Nephron progenitor cell (in vitro differentiated cells): ENCODE data around the gene WIPI1.
A peak's percentile ranks its signal among the peaks of the same experiment; 100 is the strongest.

ENCODE experiments used
- DNase-seq: peaks from one replicate; pipeline ENCODE4 v3.0.0; 2021
- H3K27ac Mint-ChIP-seq: 2 replicates; pipeline ENCODE4 v1.8.0; 2021; ENCODE audit warnings: mild to moderate bottlenecking, moderate library complexity, mixed read lengths
- H3K27me3 Mint-ChIP-seq: 2 replicates; pipeline ENCODE4 v1.8.0; 2021; ENCODE audit warnings: mild to moderate bottlenecking, low read depth, mixed read lengths; ENCODE audit not compliant: poor library complexity
- H3K36me3 Mint-ChIP-seq: 2 replicates; pipeline ENCODE4 v1.8.0; 2021; ENCODE audit warnings: low read depth, mixed read lengths
- H3K4me1 Mint-ChIP-seq: 2 replicates; pipeline ENCODE4 v1.8.0; 2021; ENCODE audit warnings: mixed read lengths
- H3K4me3 Mint-ChIP-seq: 2 replicates; pipeline ENCODE4 v1.8.0; 2021; ENCODE audit warnings: mild to moderate bottlenecking, moderate library complexity, mixed read lengths
- H3K9me3 Mint-ChIP-seq: 2 replicates; pipeline ENCODE4 v1.8.0; 2021; ENCODE audit warnings: mild to moderate bottlenecking, moderate library complexity, mixed read lengths
- TF ChIP-seq, protein P1 (sequence below): fragments of 200-600 bp; sonication (generic); IDR thresholded peaks from 2 replicates; pipeline ENCODE4 v1.5.0; 2021; ENCODE audit warnings: antibody characterized with exemption

The WIPI1 gene

DNA sequence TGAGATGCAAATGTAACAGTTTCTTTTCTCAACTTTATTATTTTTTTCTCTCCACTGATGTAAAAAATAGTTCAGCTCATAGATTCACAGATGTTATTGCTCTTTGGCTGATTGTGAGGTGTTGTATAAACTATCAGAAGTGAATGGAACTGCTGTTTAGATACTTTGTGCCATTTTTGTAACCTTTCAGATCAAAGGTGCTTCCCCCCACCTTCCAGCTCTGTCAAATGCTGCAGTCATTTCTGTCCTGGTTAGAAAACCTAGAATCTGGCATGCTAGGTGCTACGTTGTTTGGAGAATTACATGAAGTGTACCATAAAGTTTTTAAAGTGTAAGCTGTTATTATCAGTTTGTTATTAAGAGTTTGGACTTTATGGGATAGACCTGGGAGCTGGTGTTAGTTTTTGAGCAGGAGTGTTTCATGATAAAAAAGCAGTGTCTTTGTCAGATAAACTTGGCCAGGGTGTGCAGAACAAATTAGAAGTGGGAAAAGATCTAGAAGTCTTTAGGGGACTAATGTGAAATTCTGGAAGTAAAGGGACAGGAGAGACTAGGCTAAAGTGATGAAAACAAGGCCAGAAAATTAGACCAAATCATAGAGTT lies 1.8 kb upstream of the WIPI1 start:
- DNase-seq, result no peak
- Mint-ChIP-seq H3K4me1 (peaks cover 58% of the 10 kb centered on the region), H3K27me3 (peaks cover 29% of the 10 kb centered on the region), H3K9me3 (no peaks in the 10 kb centered on the region), H3K27ac (no peak overlapping the region), H3K36me3 (no peaks in the 10 kb centered on the region), H3K4me3 (peak overlapping the region; percentile 0)
- TF ChIP-seq, protein P1, sequence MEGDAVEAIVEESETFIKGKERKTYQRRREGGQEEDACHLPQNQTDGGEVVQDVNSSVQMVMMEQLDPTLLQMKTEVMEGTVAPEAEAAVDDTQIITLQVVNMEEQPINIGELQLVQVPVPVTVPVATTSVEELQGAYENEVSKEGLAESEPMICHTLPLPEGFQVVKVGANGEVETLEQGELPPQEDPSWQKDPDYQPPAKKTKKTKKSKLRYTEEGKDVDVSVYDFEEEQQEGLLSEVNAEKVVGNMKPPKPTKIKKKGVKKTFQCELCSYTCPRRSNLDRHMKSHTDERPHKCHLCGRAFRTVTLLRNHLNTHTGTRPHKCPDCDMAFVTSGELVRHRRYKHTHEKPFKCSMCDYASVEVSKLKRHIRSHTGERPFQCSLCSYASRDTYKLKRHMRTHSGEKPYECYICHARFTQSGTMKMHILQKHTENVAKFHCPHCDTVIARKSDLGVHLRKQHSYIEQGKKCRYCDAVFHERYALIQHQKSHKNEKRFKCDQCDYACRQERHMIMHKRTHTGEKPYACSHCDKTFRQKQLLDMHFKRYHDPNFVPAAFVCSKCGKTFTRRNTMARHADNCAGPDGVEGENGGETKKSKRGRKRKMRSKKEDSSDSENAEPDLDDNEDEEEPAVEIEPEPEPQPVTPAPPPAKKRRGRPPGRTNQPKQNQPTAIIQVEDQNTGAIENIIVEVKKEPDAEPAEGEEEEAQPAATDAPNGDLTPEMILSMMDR, result no peak

- Mint-ChIP-seq H3K36me3 (no peaks in the 10 kb centered on the region), H3K9me3 (no peaks in the 10 kb centered on the region), H3K27me3 (peaks cover 29% of the 10 kb centered on the region), H3K27ac (no peak overlapping the region), H3K4me3 (peak overlapping the region; percentile 85), H3K4me1 (peaks cover 59% of the 10 kb centered on the region)
- TF ChIP-seq, protein P1, result no peak
- no peak for DNase-seq
Measured at GRCh38 chr17:68458260-68459036, 1.2 kb upstream of the WIPI1 start.

DNA sequence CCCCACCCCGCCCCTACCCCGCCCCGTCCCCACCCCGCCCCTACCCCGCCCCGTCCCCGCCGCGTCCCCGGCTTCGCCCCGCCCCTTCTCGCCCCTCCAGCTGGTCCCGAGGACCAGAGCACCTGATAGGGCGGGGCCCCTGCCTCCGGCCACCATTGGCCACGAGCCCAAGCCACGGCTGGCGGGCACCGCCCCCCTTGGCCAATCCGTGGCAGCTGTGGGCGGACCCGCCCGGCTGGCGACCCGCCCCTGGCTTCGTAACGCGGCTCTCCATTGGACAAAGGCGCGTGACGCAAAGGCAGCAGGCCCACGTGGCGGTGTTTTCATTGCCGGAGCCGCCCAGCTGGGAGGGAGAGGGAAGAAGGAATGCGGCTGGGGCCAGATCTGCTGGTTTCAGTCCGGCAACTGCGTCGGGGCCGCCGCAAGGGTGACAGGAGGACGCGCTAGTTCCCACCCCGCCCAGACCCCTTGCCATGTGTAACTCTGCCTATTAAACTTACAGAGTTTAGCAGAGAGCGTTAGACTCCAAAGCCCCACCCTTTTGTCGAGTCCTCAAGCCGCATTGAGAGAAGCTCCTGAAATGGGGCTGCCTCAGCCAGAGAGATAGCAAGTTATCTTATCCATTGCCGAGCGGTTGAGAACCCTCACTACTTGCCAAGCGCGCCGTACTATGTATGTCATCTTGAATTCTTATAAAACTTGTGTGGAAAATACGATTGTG lies 403 bp upstream of the WIPI1 start:
- peak overlapping the region; percentile 85 for H3K4me3 Mint-ChIP-seq
- no peak overlapping the region for H3K27ac Mint-ChIP-seq
- no peaks in the 10 kb centered on the region for H3K36me3 Mint-ChIP-seq
- peaks cover 57% of the 10 kb centered on the region for H3K4me1 Mint-ChIP-seq
- H3K9me3 Mint-ChIP-seq, result no peaks in the 10 kb centered on the region
- TF ChIP-seq, protein P1, result no peak
- H3K27me3 Mint-ChIP-seq, result peaks cover 29% of the 10 kb centered on the region
- peak; percentile 98 for DNase-seq

DNA sequence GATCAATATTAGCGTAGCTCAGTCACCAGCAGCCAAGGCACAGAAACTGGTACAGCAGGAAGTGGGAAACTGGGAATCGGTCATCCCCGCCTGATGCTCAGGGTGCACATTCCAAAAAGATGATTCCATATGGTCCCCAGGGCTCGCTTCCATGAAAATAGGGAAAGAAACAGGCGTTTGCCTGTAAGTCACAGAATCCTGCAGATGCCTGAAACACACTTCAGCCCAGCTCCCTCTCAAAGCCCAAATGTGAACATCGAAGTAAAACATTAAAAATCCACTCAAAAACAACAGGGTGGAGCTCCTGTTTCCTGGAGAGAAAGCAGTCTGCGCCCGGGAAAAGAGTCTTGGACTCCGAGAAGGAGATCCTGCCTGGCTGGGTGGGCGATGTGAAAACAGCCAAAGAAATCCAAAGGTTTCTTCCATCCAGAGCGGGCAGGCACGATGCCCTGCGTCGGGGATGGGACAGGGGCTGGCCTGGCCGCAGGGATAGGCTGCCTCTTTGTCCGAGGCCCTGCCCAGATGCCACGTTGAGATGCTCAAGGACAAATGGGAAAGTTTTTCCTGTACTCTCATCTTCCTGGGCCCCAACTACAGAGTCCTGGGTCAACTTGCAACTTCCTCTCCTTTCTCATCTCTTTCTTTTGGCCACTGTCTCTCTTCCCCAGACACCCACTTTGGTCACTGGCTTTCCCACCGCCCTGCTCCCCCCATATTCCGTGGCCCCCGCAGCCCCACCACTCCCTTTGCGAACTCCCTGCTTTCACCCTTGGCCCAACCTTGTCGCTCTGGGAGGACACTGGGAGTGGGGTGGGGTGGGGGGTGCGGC lies 743 bp downstream of the WIPI1 start:
- Mint-ChIP-seq H3K9me3 (no peaks in the 10 kb centered on the region), H3K27me3 (peaks cover 23% of the 10 kb centered on the region), H3K36me3 (no peaks in the 10 kb centered on the region), H3K4me1 (peaks cover 55% of the 10 kb centered on the region), H3K27ac (no peak overlapping the region), H3K4me3 (peak overlapping the region; percentile 93)
- DNase-seq, result peak; percentile 64
- TF ChIP-seq, protein P1, result no peak

GRCh38 chr17:68455901-68456338 lies 1.4 kb downstream of the WIPI1 start:
- peaks cover 16% of the 10 kb centered on the region for H3K27me3 Mint-ChIP-seq
- DNase-seq, result no peak
- peaks cover 56% of the 10 kb centered on the region for H3K4me1 Mint-ChIP-seq
- H3K27ac Mint-ChIP-seq, result no peak overlapping the region
- no peaks in the 10 kb centered on the region for H3K36me3 Mint-ChIP-seq
- TF ChIP-seq, protein P1, result no peak
- peak overlapping the region; percentile 93 for H3K4me3 Mint-ChIP-seq
- H3K9me3 Mint-ChIP-seq, result no peaks in the 10 kb centered on the region
